ENCODE data around the gene ABHD2. TPM values are rescaled to one million over a fixed set of nuclear protein-coding genes. Genes with fewer than 3 reads are reported as not detected.

Gene ABHD2
- total and polyA plus RNA-seq, 9 donors, result 17.0 to 107 (median 89.5) TPM

DNA sequence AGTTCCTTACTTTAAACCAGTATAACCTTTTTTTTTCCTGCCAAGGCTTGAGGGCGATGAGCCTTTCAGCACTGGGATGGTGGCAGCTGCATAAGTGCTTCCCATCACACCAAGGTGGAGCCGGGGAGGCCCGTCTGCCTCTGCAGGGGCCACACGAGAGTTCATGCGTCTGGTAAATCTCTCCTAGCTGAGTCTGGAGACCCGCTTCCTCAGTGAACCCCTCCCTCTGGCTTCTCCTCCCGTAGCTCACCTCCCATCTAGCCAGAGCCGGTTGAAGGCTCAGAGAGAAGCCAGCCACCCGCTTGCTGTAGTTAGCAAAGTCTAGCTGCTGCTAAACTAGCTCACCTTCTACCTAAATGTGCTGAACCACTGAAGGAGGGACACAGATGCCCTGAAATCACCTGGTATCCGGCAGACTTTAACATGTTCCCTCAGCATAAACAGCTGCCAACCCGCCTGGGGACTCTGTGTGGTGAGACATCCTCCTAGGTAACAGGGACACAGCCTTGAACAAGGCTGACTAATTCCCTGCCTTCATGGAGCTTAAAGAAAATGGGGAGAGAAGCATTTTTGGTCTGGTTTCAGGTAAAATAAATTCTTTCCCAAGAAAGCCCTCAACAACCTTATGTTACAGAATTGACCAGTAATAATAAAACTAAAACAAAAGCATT lies 90.2 kb downstream of the ABHD2 start:
- H3K36me3 ChIP-seq, result no peaks in the 10 kb centered on the region
- no peaks in the 10 kb centered on the region for H3K27me3 ChIP-seq
- H3K4me1 ChIP-seq (ENCODE audit: insufficient read depth), result no peaks in the 10 kb centered on the region
- H3K27ac ChIP-seq, result no peak overlapping the region
- H3K4me3 ChIP-seq, result no peak overlapping the region
- H3K9me3 ChIP-seq, result no peaks in the 10 kb centered on the region
- TF ChIP-seq CTCF (IDR thresholded peaks at IDR 0.05) (no peak), EP300 (IDR thresholded peaks at IDR 0.05) (no peak), POLR2A (IDR thresholded peaks at IDR 0.05) (no peak)
- WGBS, 3 donors, result 87 to 90% (median 88%) methylated on average over 11 of the region's 11 CpGs
- intact Hi-C loops (cut with DNase I), result loop anchor here in 3 of 4 donors (5.0 to 10.0 kb wide), 3 partner anchors 74 to 274 kb away; no protein-coding TSS in a partner anchor
- DNase-seq, result no peak

GRCh38 chr15:89179966-89180875 lies 92.0 kb downstream of the ABHD2 start:
- WGBS, 3 donors, result 68 to 75% (median 71%) methylated on average over 5 of the region's 5 CpGs
- no peaks in the 10 kb centered on the region for H3K36me3 ChIP-seq

GRCh38 chr15:89184357-89184756 lies 96.1 kb downstream of the ABHD2 start:
- no peaks in the 10 kb centered on the region for H3K27me3 ChIP-seq
- DNase-seq, result no peak

More at GRCh38 chr15:89179966-89180875, 92.0 kb downstream of the ABHD2 start:
- no peaks in the 10 kb centered on the region for H3K4me1 ChIP-seq (ENCODE audit: insufficient read depth)
- no peaks in the 10 kb centered on the region for H3K9me3 ChIP-seq
- TF ChIP-seq EP300 (IDR thresholded peaks at IDR 0.05) (no peak), POLR2A (IDR thresholded peaks at IDR 0.05) (no peak), CTCF (IDR thresholded peaks at IDR 0.05) (no peak)
- H3K27me3 ChIP-seq, result no peaks in the 10 kb centered on the region
- intact Hi-C loops (cut with DNase I), result loop anchor here in 3 of 4 donors (5.0 to 10.0 kb wide), 3 partner anchors 75 to 275 kb away; no protein-coding TSS in a partner anchor
- no peak overlapping the region for H3K27ac ChIP-seq
- no peak overlapping the region for H3K4me3 ChIP-seq
- no peak for DNase-seq

More at GRCh38 chr15:89184357-89184756, 96.1 kb downstream of the ABHD2 start:
- TF ChIP-seq CTCF (IDR thresholded peaks at IDR 0.05) (no peak), POLR2A (IDR thresholded peaks at IDR 0.05) (no peak), EP300 (IDR thresholded peaks at IDR 0.05) (no peak)
- 42 to 53% (median 44%) methylated on average over 6 of the region's 6 CpGs for WGBS, 3 donors
- H3K36me3 ChIP-seq, result no peaks in the 10 kb centered on the region
- H3K4me3 ChIP-seq, result no peak overlapping the region
- H3K9me3 ChIP-seq, result no peaks in the 10 kb centered on the region
- intact Hi-C loops (cut with DNase I), result no loop called here
- H3K4me1 ChIP-seq (ENCODE audit: insufficient read depth), result no peaks in the 10 kb centered on the region
- no peak overlapping the region for H3K27ac ChIP-seq

Data from ovary (tissue), 9 donors.